Stimulated activated memory B cell treated with anti-CD40 and anti-IgM and Interleukin-4, amounts not matched to agents 10 μg/mL and 1 μg/mL and 100 μg/mL, for 72 hours (primary cell): ENCODE data around the gene WWOX.
"Not testable (repeated sequence)": the region's sequence is repeated elsewhere in the genome, so short reads cannot be mapped to it uniquely, and the experiment has no call there.

ENCODE experiments used
- ATAC-seq: fragments of 150-1000 bp; cut with Tn5 transposase; 2 replicates; pipeline ENCODE4 v1.10.0; 2021
- H3K27ac Mint-ChIP-seq: one replicate; pipeline ENCODE4 v1.8.0; 2022; ENCODE audit warnings: mild to moderate bottlenecking, mixed read lengths
- H3K27me3 Mint-ChIP-seq: one replicate; pipeline ENCODE4 v1.8.0; 2022; ENCODE audit warnings: mixed read lengths
- H3K36me3 Mint-ChIP-seq: one replicate; pipeline ENCODE4 v1.8.0; 2022; ENCODE audit warnings: mixed read lengths
- H3K4me1 Mint-ChIP-seq: one replicate; pipeline ENCODE4 v1.8.0; 2022; ENCODE audit warnings: mixed read lengths
- H3K4me3 Mint-ChIP-seq: one replicate; pipeline ENCODE4 v1.8.0; 2022; ENCODE audit warnings: mild to moderate bottlenecking, moderate library complexity, mixed read lengths
- H3K9me3 Mint-ChIP-seq: one replicate; pipeline ENCODE4 v1.8.0; 2022; ENCODE audit warnings: mixed read lengths

Gene WWOX

GRCh38 chr16:79050063-79050462, 950.6 kb downstream of the WWOX start:
- Mint-ChIP-seq H3K27ac (no peak overlapping the region), H3K27me3 (no peaks in the 10 kb centered on the region), H3K4me3 (no peak overlapping the region), H3K4me1 (no peaks in the 10 kb centered on the region), H3K9me3 (no peaks in the 10 kb centered on the region), H3K36me3 (no peaks in the 10 kb centered on the region)
- ATAC-seq, result no peak

DNA sequence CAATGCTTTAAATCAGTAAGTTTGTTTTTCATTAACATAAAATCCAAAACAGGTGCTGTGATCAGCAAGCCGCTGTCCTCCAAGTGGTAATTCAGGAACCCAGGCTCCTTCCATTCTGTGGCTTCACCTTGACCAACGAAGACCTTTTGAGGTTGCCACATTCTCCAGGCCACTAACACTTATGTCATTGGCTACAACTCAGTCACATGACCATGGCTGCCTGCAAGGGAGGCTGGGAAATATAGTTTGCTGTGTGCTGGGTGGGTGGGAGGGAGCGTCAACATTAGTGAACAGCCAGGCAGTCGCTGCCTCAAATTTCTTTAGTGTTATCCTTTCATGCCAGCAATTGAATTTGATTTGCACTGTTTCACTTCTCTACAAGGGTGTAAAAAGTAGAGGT, 951.9 kb downstream of the WWOX start:
- H3K9me3 Mint-ChIP-seq, result peaks cover 2% of the 10 kb centered on the region
- H3K27me3 Mint-ChIP-seq, result no peaks in the 10 kb centered on the region
- no peak for ATAC-seq
- H3K4me3 Mint-ChIP-seq, result no peak overlapping the region
- H3K36me3 Mint-ChIP-seq, result no peaks in the 10 kb centered on the region
- H3K4me1 Mint-ChIP-seq, result no peaks in the 10 kb centered on the region
- no peak overlapping the region for H3K27ac Mint-ChIP-seq

- ATAC-seq, H3K27me3 Mint-ChIP-seq, H3K4me3 Mint-ChIP-seq, H3K9me3 Mint-ChIP-seq, H3K36me3 Mint-ChIP-seq, H3K27ac Mint-ChIP-seq, H3K4me1 Mint-ChIP-seq: not testable (repeated sequence)
Measured at GRCh38 chr16:79052198-79052597, 952.7 kb downstream of the WWOX start.

DNA sequence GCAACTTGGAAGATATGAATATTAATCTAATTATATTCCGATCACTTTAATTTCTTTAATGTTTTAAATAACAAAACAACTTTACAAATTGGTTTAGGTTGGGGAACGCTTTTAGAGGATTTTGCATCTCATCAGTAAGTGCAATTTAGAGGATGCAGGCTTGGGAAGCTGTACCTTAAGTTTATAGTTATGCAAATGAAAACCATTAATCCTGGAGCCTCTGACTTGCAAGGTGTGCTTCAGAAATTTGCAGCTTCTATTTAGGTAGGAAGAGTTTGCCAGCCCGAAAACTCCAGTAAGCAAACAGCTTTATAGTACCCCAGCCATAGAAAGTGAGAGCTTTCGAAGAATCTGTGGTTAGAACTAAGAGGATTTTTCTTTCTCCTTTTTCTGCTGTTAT, 954.1 kb downstream of the WWOX start:
- no peaks in the 10 kb centered on the region for H3K36me3 Mint-ChIP-seq

DNA sequence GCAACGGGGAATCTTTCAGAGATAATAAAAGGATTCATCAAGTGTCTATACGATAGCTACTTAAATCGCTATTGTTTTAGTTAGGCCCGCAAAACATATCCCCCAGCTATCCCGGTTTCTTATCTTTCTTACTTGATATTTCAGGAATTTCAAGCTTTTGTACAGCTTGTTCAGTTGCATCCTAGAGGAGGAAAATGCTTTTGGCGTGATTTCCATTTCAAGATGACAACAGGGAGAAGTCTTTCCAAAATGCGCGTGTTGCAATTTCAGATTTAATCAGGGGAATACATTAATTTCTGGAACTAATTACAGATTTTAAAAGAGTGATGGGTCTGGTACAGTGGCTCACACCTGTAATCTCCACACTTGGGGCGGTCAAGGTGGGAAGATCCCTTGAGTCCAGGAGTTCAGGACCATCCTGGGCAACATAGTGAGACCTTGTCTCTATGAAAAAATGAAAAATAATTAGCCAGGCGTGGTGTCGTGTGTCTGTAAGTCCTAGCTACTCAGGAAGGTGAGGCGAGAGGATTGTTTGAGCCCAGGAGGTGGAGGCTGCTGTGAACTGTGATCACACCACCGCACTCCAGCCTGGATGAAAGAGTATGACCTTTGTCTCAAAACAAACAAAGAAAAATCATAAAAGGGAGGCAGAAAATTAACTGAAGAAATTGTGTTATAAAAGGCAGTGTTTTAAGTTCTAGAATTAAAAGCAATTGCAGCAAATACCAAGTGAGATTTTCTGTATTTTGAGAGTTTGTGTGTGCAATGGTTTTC, 954.9 kb downstream of the WWOX start:
- no peak overlapping the region for H3K27ac Mint-ChIP-seq
- no peak overlapping the region for H3K4me3 Mint-ChIP-seq
- H3K36me3 Mint-ChIP-seq, result no peaks in the 10 kb centered on the region
- no peaks in the 10 kb centered on the region for H3K27me3 Mint-ChIP-seq
- H3K9me3 Mint-ChIP-seq, result peaks cover 2% of the 10 kb centered on the region
- no peaks in the 10 kb centered on the region for H3K4me1 Mint-ChIP-seq
- ATAC-seq, result no peak

More for the DNA sequence above, 954.1 kb downstream of the WWOX start:
- peaks cover 2% of the 10 kb centered on the region for H3K9me3 Mint-ChIP-seq
- H3K4me1 Mint-ChIP-seq, result no peaks in the 10 kb centered on the region
- no peaks in the 10 kb centered on the region for H3K27me3 Mint-ChIP-seq
- no peak overlapping the region for H3K27ac Mint-ChIP-seq
- no peak overlapping the region for H3K4me3 Mint-ChIP-seq
- ATAC-seq, result no peak

DNA sequence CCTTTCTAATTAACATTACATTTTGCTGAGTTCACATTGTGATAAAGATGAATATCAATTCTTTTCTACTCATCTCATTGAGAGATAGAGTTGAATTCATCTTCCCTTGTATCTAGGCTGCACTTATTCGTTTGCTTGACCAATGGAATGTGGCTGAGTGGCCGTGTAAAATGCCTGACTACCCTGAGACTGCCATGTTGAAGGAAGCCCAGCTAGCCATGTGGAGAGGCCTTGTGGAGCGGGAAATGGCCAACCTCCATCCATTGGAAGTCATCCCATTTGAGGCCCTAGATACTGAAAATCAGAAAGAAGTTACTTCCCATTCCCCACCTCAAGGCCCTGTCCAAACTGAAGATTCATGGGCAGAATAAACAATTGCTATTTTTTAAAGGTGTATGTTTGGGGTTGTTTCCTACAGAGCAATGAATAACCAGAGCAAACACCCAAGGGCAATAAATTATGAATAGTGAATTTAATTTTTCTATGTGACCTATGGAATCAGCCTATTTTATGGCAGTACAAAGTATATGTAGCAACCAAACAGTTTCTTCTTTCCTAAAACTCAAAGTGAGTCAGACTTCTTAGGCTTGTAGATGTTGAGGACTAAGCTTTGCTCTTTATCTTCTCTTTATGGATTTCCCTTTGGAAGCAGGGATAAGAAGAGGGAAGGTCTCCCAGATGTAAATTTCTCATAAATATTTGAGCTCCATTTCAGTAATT, 956.0 kb downstream of the WWOX start:
- Mint-ChIP-seq H3K9me3 (peaks cover 2% of the 10 kb centered on the region), H3K27me3 (no peaks in the 10 kb centered on the region), H3K4me1 (no peaks in the 10 kb centered on the region), H3K4me3 (no peak overlapping the region), H3K27ac (no peak overlapping the region), H3K36me3 (no peaks in the 10 kb centered on the region)
- ATAC-seq, result no peak

GRCh38 chr16:79061181-79061580, 961.7 kb downstream of the WWOX start:
- H3K9me3 Mint-ChIP-seq, result no peaks in the 10 kb centered on the region
- H3K4me1 Mint-ChIP-seq, result no peaks in the 10 kb centered on the region
- no peak overlapping the region for H3K4me3 Mint-ChIP-seq
- no peaks in the 10 kb centered on the region for H3K36me3 Mint-ChIP-seq
- H3K27me3 Mint-ChIP-seq, result no peaks in the 10 kb centered on the region
- no peak overlapping the region for H3K27ac Mint-ChIP-seq
- no peak for ATAC-seq

DNA sequence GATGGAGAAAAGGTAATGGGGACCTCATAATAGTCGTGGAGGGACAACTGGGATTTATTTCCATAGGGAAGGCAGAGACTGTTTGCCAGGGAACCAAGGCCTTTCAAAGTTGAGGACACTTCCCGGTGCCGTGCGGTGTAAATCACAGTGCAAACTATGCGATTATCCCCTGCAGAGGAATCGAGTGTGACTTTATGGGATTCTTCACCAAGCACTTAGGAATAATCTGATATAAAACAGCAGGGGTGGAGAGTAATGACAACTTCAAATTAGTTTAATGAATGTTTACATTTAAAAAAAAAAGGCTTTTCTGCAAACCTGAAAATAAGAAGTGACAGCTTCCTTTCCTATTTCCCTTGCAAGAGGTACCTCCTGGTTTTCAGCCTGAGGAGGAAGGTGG, 962.9 kb downstream of the WWOX start:
- ATAC-seq, result no peak
- no peak overlapping the region for H3K27ac Mint-ChIP-seq
- H3K4me1 Mint-ChIP-seq, result no peaks in the 10 kb centered on the region
- H3K27me3 Mint-ChIP-seq, result no peaks in the 10 kb centered on the region
- no peaks in the 10 kb centered on the region for H3K36me3 Mint-ChIP-seq
- H3K4me3 Mint-ChIP-seq, result no peak overlapping the region
- no peaks in the 10 kb centered on the region for H3K9me3 Mint-ChIP-seq

DNA sequence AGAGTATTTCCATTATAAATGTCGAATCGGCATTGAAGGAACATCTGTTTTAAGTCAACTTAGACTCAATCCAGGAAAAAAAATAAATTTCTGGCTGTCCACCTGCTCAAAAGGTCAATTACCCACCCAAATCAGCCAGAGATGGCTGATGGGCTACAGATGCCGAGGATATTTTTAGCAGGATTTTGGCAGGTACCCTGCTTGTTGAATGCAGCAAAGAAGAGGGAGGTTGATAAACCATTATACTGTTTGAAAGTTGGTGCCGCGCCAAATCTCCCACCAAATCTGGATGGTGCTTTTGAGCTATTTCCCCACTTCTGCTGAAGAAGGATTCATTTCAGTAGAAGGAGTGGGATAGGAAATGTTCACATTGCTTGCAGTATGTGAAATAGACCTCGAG, 963.4 kb downstream of the WWOX start:
- Mint-ChIP-seq H3K9me3 (no peaks in the 10 kb centered on the region), H3K4me1 (no peaks in the 10 kb centered on the region), H3K27ac (no peak overlapping the region), H3K36me3 (no peaks in the 10 kb centered on the region), H3K27me3 (no peaks in the 10 kb centered on the region), H3K4me3 (no peak overlapping the region)
- no peak for ATAC-seq

GRCh38 chr16:79064256-79064972, 965.0 kb downstream of the WWOX start:
- Mint-ChIP-seq H3K36me3 (no peaks in the 10 kb centered on the region), H3K4me1 (no peaks in the 10 kb centered on the region), H3K4me3 (no peak overlapping the region), H3K9me3 (no peaks in the 10 kb centered on the region), H3K27me3 (no peaks in the 10 kb centered on the region), H3K27ac (no peak overlapping the region)
- ATAC-seq, result no peak

DNA sequence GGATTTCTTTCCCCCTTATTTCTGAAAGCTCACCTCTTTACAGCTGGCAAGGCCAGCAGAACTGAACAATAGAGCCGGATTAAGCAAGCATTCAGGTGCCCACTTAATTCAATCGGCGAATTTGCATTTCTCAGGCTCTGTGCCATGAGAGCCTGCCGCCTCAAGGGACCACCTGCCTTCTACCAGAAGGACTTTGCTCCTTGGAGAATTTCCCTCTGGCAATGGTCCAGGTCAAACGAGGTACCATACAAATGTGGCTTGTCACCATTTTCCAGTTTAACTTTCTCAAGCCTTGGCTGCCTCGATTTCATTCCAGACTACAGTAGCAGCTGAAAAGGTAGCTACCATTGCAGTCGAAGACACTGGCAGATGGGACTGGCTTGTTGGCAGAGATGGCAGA, 967.1 kb downstream of the WWOX start:
- H3K4me1 Mint-ChIP-seq, result no peaks in the 10 kb centered on the region
- H3K9me3 Mint-ChIP-seq, result no peaks in the 10 kb centered on the region
- H3K36me3 Mint-ChIP-seq, result no peaks in the 10 kb centered on the region
- no peak for ATAC-seq
- H3K4me3 Mint-ChIP-seq, result no peak overlapping the region
- H3K27me3 Mint-ChIP-seq, result no peaks in the 10 kb centered on the region
- H3K27ac Mint-ChIP-seq, result no peak overlapping the region

DNA sequence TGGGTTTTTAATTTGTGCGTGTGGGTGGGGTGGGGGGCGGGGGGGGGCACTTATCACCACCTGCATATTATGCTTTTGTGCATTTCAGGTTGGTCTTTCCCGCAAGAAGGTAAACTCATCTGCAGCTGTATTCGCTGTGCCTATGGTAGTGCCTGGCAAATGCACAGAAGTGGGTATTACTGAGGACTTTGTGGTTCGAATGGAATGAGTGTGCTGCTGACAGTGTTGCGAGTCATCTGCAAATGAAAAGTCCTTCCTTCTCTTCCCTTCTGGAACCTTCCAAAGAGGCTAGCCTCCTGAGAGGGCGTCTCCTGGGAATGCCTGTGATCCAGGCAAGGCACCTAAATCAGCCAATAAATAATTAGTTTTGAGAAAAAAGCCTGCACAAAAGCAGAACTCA, 968.1 kb downstream of the WWOX start:
- Mint-ChIP-seq H3K27ac (no peak overlapping the region), H3K36me3 (no peaks in the 10 kb centered on the region), H3K9me3 (no peaks in the 10 kb centered on the region), H3K4me3 (no peak overlapping the region), H3K27me3 (no peaks in the 10 kb centered on the region), H3K4me1 (no peaks in the 10 kb centered on the region)
- ATAC-seq, result no peak

GRCh38 chr16:79069121-79069520, 969.7 kb downstream of the WWOX start:
- H3K36me3 Mint-ChIP-seq, result no peaks in the 10 kb centered on the region
- no peak overlapping the region for H3K27ac Mint-ChIP-seq
- no peaks in the 10 kb centered on the region for H3K9me3 Mint-ChIP-seq
- no peak for ATAC-seq
- no peaks in the 10 kb centered on the region for H3K27me3 Mint-ChIP-seq
- H3K4me3 Mint-ChIP-seq, result no peak overlapping the region
- no peaks in the 10 kb centered on the region for H3K4me1 Mint-ChIP-seq

- no peaks in the 10 kb centered on the region for H3K9me3 Mint-ChIP-seq
- H3K27me3 Mint-ChIP-seq, result peaks cover 3% of the 10 kb centered on the region
- no peak overlapping the region for H3K27ac Mint-ChIP-seq
- no peaks in the 10 kb centered on the region for H3K4me1 Mint-ChIP-seq
- H3K36me3 Mint-ChIP-seq, result no peaks in the 10 kb centered on the region
- ATAC-seq, result no peak
- no peak overlapping the region for H3K4me3 Mint-ChIP-seq
Measured at GRCh38 chr16:79069633-79070032, 970.2 kb downstream of the WWOX start.

DNA sequence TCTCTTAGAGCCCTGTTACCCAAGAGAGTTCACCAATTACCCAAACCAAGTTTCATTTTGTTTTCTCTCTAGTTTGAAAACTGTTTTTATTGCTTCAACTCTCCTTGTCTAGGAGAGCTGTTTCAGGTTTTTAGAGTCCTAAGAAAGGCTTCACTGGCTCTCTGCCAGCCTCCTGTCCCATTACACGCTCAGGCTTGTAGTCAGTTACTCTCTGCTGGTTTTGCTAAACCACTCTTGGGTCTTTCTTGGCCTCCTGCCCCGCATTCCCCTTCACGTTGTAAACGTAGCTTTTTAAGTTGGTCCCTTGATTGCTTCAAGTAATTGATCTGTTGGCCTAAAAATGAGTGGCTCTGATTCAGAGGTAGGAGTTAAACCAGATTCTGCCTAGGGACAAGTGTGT, 972.0 kb downstream of the WWOX start:
- no peak overlapping the region for H3K4me3 Mint-ChIP-seq
- H3K27me3 Mint-ChIP-seq, result peaks cover 16% of the 10 kb centered on the region
- no peak overlapping the region for H3K27ac Mint-ChIP-seq
- ATAC-seq, result no peak
- no peaks in the 10 kb centered on the region for H3K9me3 Mint-ChIP-seq
- no peaks in the 10 kb centered on the region for H3K4me1 Mint-ChIP-seq
- H3K36me3 Mint-ChIP-seq, result no peaks in the 10 kb centered on the region

- Mint-ChIP-seq H3K4me3 (no peak overlapping the region), H3K27me3 (peaks cover 16% of the 10 kb centered on the region)
Measured at GRCh38 chr16:79072517-79072916, 973.1 kb downstream of the WWOX start.

More at GRCh38 chr16:79072517-79072916, 973.1 kb downstream of the WWOX start:
- H3K36me3 Mint-ChIP-seq, result no peaks in the 10 kb centered on the region
- no peaks in the 10 kb centered on the region for H3K9me3 Mint-ChIP-seq
- no peak for ATAC-seq
- peaks cover under 1% of the 10 kb centered on the region for H3K4me1 Mint-ChIP-seq
- H3K27ac Mint-ChIP-seq, result no peak overlapping the region
